ENCODE data around the gene MPC1.
"Not testable (repeated sequence)": the region's sequence is repeated elsewhere in the genome, so short reads cannot be mapped to it uniquely, and the experiment has no call there.

Gene MPC1

GRCh38 chr6:166397849-166398248 lies 15.1 kb upstream of the MPC1 start:
- DNase-seq (ENCODE audit: extremely low read depth, low read depth), result no peak
- no peak for TF ChIP-seq CTCF (IDR thresholded peaks at IDR 0.05; ENCODE audit: low read depth, low read length)

GRCh38 chr6:166395778-166396177 lies 13.0 kb upstream of the MPC1 start:
- DNase-seq (ENCODE audit: extremely low read depth, low read depth), result no peak
- no peak for TF ChIP-seq CTCF (IDR thresholded peaks at IDR 0.05; ENCODE audit: low read depth, low read length)

GRCh38 chr6:166395351-166395750 lies 12.6 kb upstream of the MPC1 start:
- no peak for DNase-seq (ENCODE audit: extremely low read depth, low read depth)

GRCh38 chr6:166394036-166394892 lies 11.5 kb upstream of the MPC1 start:
- no peak for DNase-seq (ENCODE audit: extremely low read depth, low read depth)
- no peak for TF ChIP-seq CTCF (IDR thresholded peaks at IDR 0.05; ENCODE audit: low read depth, low read length)

More at GRCh38 chr6:166395351-166395750, 12.6 kb upstream of the MPC1 start:
- TF ChIP-seq CTCF (IDR thresholded peaks at IDR 0.05; ENCODE audit: low read depth, low read length), result no peak

GRCh38 chr6:166393535-166393823 lies 10.7 kb upstream of the MPC1 start:
- no peak for DNase-seq (ENCODE audit: extremely low read depth, low read depth)
- no peak for TF ChIP-seq CTCF (IDR thresholded peaks at IDR 0.05; ENCODE audit: low read depth, low read length)

- DNase-seq (ENCODE audit: extremely low read depth, low read depth), result not testable (repeated sequence)
These were observed 10.2 kb upstream of the MPC1 start for GRCh38 chr6:166392755-166393534.

GRCh38 chr6:166389119-166389518 lies 6.4 kb upstream of the MPC1 start:
- DNase-seq (ENCODE audit: extremely low read depth, low read depth), result no peak
- TF ChIP-seq CTCF (IDR thresholded peaks at IDR 0.05; ENCODE audit: low read depth, low read length), result no peak
